ENCODE data around the gene FMNL2. TPM values are rescaled to one million over a fixed set of nuclear protein-coding genes. Genes with fewer than 3 reads are reported as not detected.

FMNL2 gene
- polyA plus RNA-seq, 1 donor, result 134 TPM

GRCh38 chr2:152647552-152647951 is 312.6 kb downstream of the FMNL2 start:
- no peak for DNase-seq

- no peak for DNase-seq
These were observed 313.4 kb downstream of the FMNL2 start for GRCh38 chr2:152648336-152648735.

- DNase-seq, result no peak
These were observed 315.0 kb downstream of the FMNL2 start for GRCh38 chr2:152649997-152650396.

- DNase-seq, result no peak
These were observed 315.9 kb downstream of the FMNL2 start for GRCh38 chr2:152650768-152651371.

GRCh38 chr2:152651834-152652233 is 316.9 kb downstream of the FMNL2 start:
- no peak for DNase-seq

- DNase-seq, result no peak
These were observed 320.9 kb downstream of the FMNL2 start for GRCh38 chr2:152655880-152656279.

GRCh38 chr2:152657043-152657442 is 322.1 kb downstream of the FMNL2 start:
- DNase-seq, result no peak

GRCh38 chr2:152658221-152658620 is 323.2 kb downstream of the FMNL2 start:
- DNase-seq, result no peak

- DNase-seq, result no peak
These were observed 326.1 kb downstream of the FMNL2 start for GRCh38 chr2:152661076-152661475.

GRCh38 chr2:152664725-152665124 is 329.8 kb downstream of the FMNL2 start:
- DNase-seq, result no peak

- DNase-seq, result no peak
These were observed 339.4 kb downstream of the FMNL2 start for GRCh38 chr2:152674334-152674733.

GRCh38 chr2:152676461-152676860 is 341.5 kb downstream of the FMNL2 start:
- no peak for DNase-seq

GRCh38 chr2:152678808-152679207 is 343.8 kb downstream of the FMNL2 start:
- no peak for DNase-seq

GRCh38 chr2:152682663-152683062 is 347.7 kb downstream of the FMNL2 start:
- DNase-seq, result no peak

GRCh38 chr2:152683400-152683799 is 348.4 kb downstream of the FMNL2 start:
- no peak for DNase-seq

- no peak for DNase-seq
These were observed 351.3 kb downstream of the FMNL2 start for GRCh38 chr2:152686321-152686720.

- no peak for DNase-seq
These were observed 358.1 kb downstream of the FMNL2 start for GRCh38 chr2:152693033-152693432.

- DNase-seq, result no peak
These were observed 359.2 kb downstream of the FMNL2 start for GRCh38 chr2:152694161-152694661.

- no peak for DNase-seq
These were observed 360.8 kb downstream of the FMNL2 start for GRCh38 chr2:152695763-152696162.

GRCh38 chr2:152696476-152696875 is 361.5 kb downstream of the FMNL2 start:
- DNase-seq, result no peak
